ENCODE data around the gene C2CD2.

GRCh38 chr21:41966872-41967621 is 13.2 kb upstream of the C2CD2 start:
- no peak for TF ChIP-seq EZH2phosphoT487 (IDR thresholded peaks at IDR 0.05)
- no peak for TF ChIP-seq EZH2 (IDR thresholded peaks at IDR 0.05)

All from neural progenitor cell (in vitro differentiated cells).